Glutamatergic neuron (in vitro differentiated cells): ENCODE measurements around the gene PPM1G. TPM values are rescaled to one million over a fixed set of nuclear protein-coding genes. Genes with fewer than 3 reads are reported as not detected.

Experiments
- DNase-seq: peaks from one replicate; pipeline ENCODE4 v3.0.0; 2022
- H3K27ac Mint-ChIP-seq: one replicate; pipeline ENCODE4 v1.8.0; 2020; ENCODE audit warnings: mild to moderate bottlenecking, mixed read lengths, inconsistent platforms; ENCODE audit not compliant: unreplicated experiment
- H3K27me3 Mint-ChIP-seq: one replicate; pipeline ENCODE4 v1.8.0; 2020; ENCODE audit warnings: mild to moderate bottlenecking, moderate library complexity, mixed read lengths, inconsistent platforms; ENCODE audit not compliant: unreplicated experiment
- H3K36me3 Mint-ChIP-seq: one replicate; pipeline ENCODE4 v1.8.0; 2020; ENCODE audit warnings: mild to moderate bottlenecking, mixed read lengths, inconsistent platforms; ENCODE audit not compliant: unreplicated experiment
- H3K4me1 Mint-ChIP-seq: one replicate; pipeline ENCODE4 v1.8.0; 2020; ENCODE audit warnings: mild to moderate bottlenecking, low read depth, mixed read lengths, inconsistent platforms; ENCODE audit not compliant: unreplicated experiment
- H3K4me3 Mint-ChIP-seq: one replicate; pipeline ENCODE4 v1.8.0; 2020; ENCODE audit warnings: mild to moderate bottlenecking, mixed read lengths, inconsistent platforms; ENCODE audit not compliant: unreplicated experiment
- H3K9me3 Mint-ChIP-seq: one replicate; pipeline ENCODE4 v1.8.0; 2020; ENCODE audit warnings: mild to moderate bottlenecking, moderate library complexity, mixed read lengths, inconsistent platforms; ENCODE audit not compliant: unreplicated experiment
- CTCF ChIP-seq: fragments of 200-600 bp; sonication (generic); IDR thresholded peaks from one replicate; pipeline ENCODE4 v1.5.0; 2021; ENCODE audit not compliant: partially characterized antibody, unreplicated experiment
- total RNA-seq: library from RNA; stranded (reverse); fragmentation: NEBNext Ultra II Directional; extraction: Animal tissue kit (Norgen Biotek cat#: 25700); gene quantifications from one replicate; pipeline ENCODE4 v1.2.1, GENCODE V29; 2021; ENCODE audit not compliant: unreplicated experiment

Gene PPM1G
- total RNA-seq, 1 donor from 2014 or later, result 84.9 TPM

- Mint-ChIP-seq H3K4me1 (peaks cover 15% of the 10 kb centered on the region), H3K27me3 (peaks cover 8% of the 10 kb centered on the region), H3K36me3 (peaks cover 6% of the 10 kb centered on the region), H3K9me3 (peaks cover 18% of the 10 kb centered on the region), H3K27ac (peak overlapping the region; percentile 85), H3K4me3 (peak overlapping the region; percentile 95)
- no peak for TF ChIP-seq CTCF
- peak; percentile 49 for DNase-seq
Measured at GRCh38 chr2:27370816-27371620, 38.4 kb downstream of the PPM1G start.

- Mint-ChIP-seq H3K4me1 (peaks cover 15% of the 10 kb centered on the region), H3K4me3 (peak within 1 kb of the TSS; percentile 98), H3K36me3 (peaks cover 6% of the 10 kb centered on the region), H3K27me3 (peaks cover 8% of the 10 kb centered on the region), H3K27ac (peak within 1 kb of the TSS; percentile 91), H3K9me3 (peaks cover 20% of the 10 kb centered on the region)
- peak; percentile 32 for TF ChIP-seq CTCF
- peak; percentile 99 for DNase-seq
Measured at GRCh38 chr2:27370026-27370815, 39.2 kb downstream of the PPM1G start, which contains the start of the genes EIF2B4 and SNX17. TSS of gene EIF2B4 (minus strand) at chr2:27370338. CDS start at chr2:27370314, 24 bp downstream. TSS of gene SNX17 (plus strand) at chr2:27370616. CDS start at chr2:27370744, 128 bp downstream.

- peaks cover 15% of the 10 kb centered on the region for H3K4me1 Mint-ChIP-seq
Measured at GRCh38 chr2:27369471-27370025, 39.8 kb downstream of the PPM1G start.

GRCh38 chr2:27363933-27364332 is 45.5 kb downstream of the PPM1G start:
- no peaks in the 10 kb centered on the region for H3K27me3 Mint-ChIP-seq
- no peaks in the 10 kb centered on the region for H3K36me3 Mint-ChIP-seq
- peaks cover 3% of the 10 kb centered on the region for H3K4me1 Mint-ChIP-seq

More at GRCh38 chr2:27369471-27370025, 39.8 kb downstream of the PPM1G start:
- Mint-ChIP-seq H3K27me3 (peaks cover 8% of the 10 kb centered on the region), H3K36me3 (peaks cover 6% of the 10 kb centered on the region), H3K27ac (peak overlapping the region; percentile 90), H3K4me3 (peak overlapping the region; percentile 98), H3K9me3 (peaks cover 18% of the 10 kb centered on the region)
- no peak for DNase-seq
- TF ChIP-seq CTCF, result no peak

More at GRCh38 chr2:27363933-27364332, 45.5 kb downstream of the PPM1G start:
- Mint-ChIP-seq H3K9me3 (peaks cover 4% of the 10 kb centered on the region), H3K27ac (no peak overlapping the region), H3K4me3 (no peak overlapping the region)
- no peak for TF ChIP-seq CTCF
- DNase-seq, result no peak
